Stimulated activated CD8-positive, alpha-beta memory T cell treated with anti-CD3 and anti-CD28 coated beads, Interleukin-15, amount 100 ng/mL, for 1 hour (primary cell): Measurements from ENCODE around the gene ZNF518A.

Experiments
- DNase-seq: peaks from one replicate; pipeline ENCODE4 v3.0.0-alpha.2; 2020; ENCODE audit warnings: low read depth

The ZNF518A gene, protein sequence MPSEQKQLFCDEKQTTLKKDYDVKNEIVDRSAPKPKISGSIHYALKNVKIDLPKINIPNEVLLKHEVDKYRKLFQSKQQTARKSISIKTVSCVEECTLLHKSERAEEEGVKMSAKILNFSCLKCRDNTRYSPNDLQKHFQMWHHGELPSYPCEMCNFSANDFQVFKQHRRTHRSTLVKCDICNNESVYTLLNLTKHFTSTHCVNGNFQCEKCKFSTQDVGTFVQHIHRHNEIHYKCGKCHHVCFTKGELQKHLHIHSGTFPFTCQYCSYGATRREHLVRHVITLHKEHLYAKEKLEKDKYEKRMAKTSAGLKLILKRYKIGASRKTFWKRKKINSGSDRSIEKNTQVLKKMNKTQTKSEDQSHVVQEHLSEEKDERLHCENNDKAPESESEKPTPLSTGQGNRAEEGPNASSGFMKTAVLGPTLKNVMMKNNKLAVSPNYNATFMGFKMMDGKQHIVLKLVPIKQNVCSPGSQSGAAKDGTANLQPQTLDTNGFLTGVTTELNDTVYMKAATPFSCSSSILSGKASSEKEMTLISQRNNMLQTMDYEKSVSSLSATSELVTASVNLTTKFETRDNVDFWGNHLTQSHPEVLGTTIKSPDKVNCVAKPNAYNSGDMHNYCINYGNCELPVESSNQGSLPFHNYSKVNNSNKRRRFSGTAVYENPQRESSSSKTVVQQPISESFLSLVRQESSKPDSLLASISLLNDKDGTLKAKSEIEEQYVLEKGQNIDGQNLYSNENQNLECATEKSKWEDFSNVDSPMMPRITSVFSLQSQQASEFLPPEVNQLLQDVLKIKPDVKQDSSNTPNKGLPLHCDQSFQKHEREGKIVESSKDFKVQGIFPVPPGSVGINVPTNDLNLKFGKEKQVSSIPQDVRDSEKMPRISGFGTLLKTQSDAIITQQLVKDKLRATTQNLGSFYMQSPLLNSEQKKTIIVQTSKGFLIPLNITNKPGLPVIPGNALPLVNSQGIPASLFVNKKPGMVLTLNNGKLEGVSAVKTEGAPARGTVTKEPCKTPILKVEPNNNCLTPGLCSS (N-terminal part only)

DNA sequence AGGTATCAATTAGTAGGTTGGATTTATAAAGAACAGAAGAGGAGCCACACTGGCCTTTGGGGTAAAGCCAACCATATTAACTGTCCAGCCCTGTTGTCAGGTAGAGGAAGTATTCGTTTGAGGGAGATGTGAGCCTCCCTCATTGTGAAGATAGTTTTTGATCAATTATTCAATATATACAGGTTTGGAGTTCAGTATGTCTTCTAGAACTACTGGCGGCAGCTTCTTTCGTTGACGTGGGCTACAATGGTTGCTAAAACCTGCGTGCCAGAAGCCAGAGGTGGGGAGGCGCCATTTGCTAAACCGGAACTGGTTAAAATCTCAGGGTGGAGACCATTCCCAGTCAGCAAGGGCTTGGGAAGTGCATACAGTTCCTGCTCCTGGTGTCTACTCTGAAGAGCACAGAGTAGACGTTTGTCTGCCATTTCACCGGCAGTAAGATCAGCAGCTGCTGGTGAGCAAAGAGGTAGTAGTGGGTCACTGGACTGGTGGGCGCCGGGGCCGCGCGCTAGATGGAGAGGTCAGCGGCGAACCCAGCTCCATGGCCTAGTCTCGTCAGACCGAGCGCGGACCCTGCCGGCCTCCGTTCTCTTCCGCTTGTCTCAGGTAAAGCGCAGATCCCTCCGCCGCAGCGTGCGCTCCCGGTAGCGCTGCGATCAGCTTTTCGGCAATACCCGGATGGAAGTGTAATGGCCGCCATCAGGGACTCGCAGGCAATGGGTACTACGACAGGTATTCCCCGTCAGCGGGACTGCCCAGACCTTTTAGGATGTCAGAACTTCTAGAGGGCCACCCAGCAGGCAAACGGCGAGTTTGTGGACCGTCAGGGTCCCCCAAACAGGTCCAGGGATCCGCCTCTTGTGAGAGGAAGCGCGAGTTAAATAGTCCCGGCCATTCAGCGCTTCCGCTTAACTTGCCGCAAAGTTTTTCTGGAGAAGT lies at the start of gene ZNF518A:
Gene ZNF518A, plus strand, starts transcription at position 911 of the 939 bp plus-strand sequence. CDS start 26,026 bp downstream, outside the sequence.
- DNase-seq, result peak; percentile 74

DNA sequence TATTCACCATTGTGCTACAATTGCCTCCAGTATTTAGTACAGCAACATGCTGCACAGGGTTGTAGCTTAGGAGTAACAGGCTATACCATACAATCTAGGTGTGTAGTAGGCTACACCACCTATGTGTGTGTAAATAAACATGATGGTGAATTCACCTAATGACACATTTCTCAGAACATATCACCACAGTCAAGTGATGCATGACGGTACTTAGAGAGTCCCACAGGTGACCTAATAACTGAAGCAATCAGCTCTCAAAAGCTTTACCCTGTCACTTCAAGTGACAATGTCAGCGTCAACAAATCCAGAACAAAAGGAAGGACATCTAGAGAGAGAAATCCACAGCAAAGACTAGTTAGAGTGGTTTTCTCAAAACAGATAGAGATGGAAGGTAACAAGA lies 47.9 kb upstream of the ZNF518A start:
- no peak for DNase-seq

DNA sequence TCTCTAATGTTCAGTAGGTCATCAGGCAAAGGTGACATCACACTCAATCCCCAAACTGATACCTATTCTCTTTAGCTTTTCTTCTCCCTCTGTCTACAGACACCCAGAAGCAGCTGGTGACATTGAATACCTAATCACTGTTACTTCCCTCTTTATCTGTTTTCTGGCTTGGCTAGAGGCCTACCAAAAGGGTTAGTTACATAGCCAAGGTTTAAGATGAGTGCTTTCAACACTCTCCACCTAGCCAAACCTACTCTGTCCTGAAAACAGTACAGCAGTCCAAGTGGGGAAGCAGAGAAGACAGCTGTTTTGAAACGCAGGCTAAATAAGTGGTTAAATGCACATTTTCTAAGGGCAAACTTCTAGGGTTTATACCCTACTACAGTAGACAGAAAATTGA lies 47.3 kb upstream of the ZNF518A start:
- no peak for DNase-seq

DNA sequence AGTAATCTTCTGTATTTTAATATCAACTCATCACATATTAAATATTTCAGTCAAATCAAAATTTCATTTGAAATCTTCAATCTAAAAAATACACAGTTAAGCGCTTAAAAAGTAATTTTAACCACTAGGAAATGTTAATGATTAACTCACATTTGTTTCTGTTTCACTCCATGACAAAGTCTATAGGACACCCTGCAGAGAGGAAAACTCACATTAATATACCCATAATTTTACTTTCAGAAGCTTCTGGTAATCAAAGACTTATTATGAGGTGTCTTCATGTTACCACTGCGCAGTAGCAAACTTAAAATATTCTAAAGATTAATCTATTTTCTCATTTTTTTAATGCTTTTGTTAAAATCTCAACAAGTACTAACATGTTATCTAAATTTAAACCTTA lies 41.0 kb upstream of the ZNF518A start:
- DNase-seq, result no peak

DNA sequence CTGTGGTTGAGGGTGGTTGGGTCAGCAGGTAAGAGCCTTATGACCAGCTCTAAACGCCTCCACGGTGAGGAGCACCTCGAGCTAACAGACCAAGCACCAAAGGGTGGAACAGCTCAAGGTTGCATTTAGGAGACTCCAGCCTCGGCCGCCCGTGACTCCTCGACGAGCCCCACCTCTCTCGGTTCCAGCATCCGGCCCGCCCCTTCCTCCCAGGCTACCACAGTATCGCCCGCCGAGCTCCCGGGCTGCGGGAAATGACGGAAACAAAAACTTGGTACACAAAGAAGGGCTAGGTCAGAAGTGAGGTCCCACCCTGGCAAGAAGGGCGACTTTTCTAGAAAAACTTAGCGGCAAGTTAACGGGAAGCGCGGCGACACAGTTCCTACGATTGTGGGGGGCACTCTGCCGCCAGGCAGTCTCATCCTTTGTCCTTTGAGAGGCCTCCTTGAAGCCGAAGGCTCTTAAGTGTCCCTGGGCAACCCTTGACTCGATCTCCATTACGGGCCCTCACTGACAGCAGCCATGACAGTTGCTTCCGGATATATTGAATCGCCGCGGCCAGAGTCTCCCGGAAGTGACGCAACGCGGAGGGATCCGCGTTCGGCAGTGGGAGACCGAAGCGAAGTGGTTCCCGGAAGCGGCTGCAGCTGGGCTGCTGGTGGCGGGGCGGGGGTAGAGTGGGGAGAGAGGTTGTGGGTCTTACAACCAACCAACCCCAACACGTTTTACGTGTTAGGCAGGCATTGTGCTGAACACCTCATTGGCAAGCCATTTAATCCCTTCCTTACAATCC lies 40.2 kb upstream of the ZNF518A start:
- peak; percentile 84 for DNase-seq

DNA sequence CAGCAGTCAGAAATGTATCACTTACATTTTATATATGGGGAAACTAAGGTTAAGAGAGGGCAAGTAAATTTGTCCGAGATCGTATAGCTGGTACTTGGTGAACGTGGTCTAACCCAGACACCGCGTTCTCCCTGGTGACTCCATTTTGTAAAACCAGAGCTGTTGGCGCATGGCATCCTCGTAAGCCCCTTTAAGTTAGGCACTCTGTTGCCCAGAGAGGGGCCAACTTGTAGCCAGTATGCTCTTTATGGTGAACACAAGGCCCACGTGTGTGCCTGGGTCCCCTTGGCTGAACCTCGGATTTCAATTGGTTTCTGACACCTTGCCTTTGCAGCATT lies 39.7 kb upstream of the ZNF518A start:
- DNase-seq, result no peak

DNA sequence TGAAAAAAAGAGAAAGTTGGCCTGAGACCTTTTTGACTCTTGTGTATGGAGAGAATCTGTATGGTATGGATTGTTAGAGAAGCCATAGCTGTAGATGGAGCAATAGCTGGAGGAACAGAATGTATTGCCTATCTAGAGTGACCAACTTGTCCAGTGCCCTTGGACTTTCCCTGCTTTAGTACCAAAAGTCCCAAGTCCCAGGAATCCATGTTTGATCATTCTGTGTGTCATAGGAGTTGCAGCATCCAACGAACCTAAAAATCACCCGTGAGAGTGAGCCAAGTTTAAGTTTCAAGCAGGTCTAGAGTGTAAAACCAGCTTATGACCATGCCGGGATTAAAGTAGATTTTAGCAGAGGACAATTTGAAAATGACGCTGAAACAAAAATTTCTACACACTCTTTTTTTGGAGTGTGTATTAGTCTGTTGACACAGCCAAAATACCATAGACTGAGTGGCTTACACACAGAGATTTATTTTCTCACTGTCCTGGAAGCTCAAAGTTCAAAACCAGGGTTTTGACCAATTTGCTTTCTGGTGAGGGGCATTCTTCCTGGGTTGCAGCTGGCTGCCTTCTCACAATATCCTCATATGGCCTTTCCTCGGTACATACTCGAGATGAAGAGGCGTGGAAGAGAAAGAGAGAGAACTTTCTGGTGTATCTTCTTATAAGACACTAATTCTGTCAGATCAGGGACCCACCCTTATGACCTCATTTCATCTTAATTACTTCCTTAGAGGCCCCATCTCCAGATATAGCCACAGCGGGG lies 36.9 kb upstream of the ZNF518A start:
- no peak for DNase-seq

DNA sequence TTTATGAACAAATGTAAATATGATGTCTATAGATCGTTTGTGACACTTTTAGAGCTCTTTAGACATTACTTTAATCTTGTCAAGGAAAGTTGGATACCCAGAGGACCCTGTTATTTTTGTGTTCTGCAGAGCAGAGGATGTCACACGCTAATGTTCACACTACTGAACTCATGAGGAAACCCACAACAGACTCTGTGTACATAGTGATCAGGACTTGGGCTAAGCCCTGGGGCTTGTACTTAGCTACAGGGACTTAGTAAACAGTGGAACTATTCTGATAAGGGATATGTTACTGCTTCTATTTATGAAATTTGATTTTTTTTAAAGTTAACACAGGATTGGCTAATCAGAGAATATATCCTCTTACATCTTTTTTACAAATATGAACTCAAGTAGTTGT lies 36.1 kb upstream of the ZNF518A start:
- no peak for DNase-seq

DNA sequence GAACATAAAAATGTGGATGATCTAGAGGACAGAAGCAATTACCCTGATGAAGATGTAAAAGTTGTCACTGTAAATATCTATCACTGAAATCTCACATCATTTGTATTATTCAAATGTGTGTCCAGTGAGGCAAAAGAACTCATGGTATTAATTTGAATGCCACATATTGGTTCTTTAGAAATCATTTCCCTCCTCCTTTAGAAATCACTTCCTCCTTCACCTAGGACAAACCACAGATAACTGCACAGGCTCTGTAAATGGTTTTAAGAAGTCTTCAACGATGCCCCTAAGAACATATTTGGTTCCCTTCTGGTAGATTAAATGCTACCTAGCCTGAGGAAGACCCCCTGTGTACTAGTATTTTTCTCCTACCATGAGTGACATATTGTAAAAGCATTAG lies 33.1 kb upstream of the ZNF518A start:
- no peak for DNase-seq

DNA sequence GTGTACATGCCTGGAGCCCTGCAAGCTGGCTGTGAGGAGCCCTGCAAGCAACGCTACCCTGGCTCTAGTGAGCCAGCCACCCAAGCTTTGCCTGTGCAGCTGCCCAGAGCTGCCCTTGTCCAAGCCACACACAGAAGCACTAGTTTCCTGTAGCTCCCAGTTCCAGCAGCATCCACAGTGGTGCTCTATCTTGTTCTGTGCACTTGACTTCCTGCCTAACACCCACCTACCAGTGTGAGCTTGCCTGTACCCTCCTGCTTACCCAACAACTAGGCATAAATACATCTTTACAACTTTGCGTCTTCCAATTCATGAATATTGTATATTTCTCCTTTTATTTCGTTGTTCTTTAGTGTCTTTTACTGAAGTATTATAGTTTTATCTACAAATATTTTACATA lies 32.2 kb upstream of the ZNF518A start:
- DNase-seq, result no peak

DNA sequence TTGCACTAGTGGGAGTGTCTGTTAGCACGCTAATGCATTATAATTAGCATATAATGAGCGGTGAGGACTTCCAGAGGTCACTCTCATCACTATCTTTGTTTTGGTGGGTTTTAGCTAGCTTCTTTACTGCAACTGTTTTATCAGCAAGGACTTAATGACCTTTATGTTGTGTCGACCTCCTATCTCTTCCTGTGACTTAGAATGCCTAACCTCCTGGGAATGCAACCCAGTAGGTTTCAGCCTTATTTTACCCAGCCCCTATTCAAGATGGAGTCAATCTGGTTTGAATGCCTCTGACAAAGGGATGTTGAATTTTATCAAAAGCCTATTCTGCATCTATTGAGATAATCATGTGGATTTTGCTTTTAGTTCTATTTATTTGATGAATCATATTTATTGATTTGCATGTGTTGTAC lies 22.5 kb upstream of the ZNF518A start:
- no peak for DNase-seq

DNA sequence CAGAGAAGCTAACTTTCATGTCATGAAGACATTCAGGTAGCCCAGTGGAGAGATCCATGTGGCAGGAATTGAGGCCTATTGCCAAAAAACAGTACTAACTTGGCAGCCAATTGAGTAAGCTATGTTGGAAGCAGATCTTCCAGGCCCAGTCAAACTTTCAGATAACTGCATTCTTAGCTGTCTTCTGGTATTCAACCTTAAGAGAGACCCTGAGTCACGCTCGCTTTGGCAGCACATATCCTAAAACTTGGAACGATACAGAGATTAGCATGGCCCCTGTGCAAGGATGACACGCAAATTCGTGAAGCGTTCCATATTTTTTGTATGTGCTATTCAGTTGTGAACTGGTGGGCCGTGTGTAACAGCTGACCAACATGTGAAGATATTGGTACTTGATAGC lies 17.6 kb upstream of the ZNF518A start:
- no peak for DNase-seq

DNA sequence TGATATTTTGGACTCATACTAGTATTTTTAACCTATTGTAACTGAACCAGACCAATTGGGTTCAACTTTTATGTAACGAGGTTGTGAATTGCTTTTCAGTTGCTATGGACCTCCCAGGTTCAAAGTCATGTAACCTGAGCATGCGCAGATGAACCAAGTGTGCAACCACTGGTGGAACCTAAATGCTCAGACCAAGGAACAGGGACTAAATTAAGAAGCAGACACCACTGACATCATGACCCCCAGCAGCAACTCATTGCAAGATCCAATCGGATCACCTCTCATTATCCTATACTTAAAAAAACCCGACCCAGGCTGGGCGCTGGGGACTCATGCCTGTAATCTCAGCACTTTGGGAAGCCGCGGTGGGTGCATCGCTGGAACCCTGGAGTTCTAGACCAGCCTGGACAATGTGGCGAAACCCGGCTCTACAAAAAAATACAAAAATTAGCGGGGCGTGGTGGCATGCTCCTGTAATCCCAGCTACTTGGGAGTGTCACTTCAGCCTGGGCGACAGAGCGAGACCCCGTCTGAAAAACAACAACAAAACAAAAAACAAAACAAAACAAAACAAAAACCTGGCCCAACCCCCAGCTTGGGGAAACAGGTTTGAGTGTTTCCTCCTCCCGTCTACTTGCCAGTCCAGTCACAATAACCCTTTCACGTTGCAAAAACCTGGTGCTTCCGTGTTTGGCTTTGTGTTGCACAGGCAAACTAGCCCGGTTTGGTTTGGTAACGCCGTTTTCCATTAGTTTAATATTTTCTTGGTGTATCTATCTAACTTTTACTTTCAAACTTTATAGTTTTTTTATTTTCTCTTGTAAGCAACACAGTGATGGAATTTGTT lies 11.3 kb upstream of the ZNF518A start:
- DNase-seq, result no peak

DNA sequence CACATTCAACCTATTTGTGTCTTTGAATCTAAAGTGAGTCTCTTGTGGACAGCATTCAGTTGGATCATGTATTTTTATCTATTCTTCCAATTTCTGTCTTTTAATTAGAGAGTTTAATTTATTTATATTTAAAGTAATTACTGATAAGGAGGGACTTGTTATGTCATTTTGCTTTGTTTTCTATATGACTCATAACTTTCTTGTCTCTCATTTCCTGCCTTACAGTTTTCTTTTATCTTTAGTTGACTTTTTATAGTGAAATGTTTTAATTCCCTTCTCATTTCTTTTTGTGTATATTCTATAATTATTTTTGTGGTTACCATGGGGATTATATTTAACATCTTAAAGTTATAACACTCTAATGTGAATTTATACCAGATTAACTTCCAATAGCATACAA lies 7.3 kb upstream of the ZNF518A start:
- no peak for DNase-seq

DNA sequence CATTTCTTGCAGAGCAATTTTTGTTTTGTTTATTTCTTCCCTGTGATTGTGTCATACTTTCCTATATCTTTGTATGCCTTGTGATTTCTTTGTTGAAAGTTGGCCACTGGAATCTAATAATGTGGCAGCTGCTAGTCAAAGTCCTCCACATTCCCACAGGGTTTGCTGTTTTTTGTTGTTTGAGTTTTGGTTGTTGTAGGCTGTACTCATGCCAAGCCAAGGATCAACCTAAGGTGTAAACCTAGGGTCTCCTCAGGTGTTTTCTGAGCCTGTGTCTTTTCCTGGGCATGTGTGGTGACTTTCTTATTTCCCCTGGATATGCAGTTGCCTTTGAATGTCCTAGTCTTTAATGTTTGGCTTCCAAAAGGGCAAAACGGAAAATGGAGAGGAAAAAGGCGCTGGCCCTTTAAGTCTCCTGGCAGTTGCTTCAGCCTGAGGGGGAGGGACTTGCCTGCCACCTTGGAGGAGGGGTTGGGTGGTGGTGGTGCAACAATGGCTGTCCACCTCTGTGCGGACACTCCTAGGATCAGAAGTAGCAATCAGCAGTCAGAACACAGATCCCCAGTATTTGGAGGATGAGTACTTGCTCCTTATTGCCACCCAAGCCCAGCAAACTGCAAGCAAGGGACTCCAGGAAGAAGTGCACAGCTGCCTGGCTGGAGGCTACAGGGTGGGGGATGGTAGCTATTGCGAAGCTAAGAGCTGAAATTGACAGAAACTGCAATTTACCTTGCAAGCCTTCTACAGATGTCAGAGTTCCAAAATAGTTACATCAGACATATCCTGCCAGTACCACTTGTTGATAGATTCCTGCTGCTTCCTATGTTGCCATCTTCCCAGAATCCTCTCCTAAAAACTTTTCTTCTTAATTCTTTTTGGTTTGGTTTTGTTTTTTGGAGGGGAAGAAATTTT lies 5.6 kb upstream of the ZNF518A start:
- DNase-seq, result no peak

DNA sequence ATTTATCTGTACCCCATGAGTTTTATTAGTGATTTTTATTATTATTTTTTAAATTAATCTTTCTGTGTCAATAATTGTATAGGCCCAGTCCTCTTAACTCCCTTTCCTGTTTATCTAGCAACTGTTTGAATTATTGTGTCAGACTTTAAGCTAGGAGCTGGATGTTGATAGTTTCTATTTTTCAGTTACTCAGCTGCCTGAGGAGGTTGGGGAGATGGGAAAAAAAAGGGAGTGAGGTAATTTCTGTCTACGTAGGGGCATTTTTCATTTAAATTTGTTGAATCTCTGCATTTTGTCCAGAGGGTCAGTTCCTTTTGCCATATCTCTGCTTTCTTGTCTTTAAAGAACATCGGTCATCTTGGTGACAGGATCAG lies 5.0 kb upstream of the ZNF518A start:
- DNase-seq, result no peak

DNA sequence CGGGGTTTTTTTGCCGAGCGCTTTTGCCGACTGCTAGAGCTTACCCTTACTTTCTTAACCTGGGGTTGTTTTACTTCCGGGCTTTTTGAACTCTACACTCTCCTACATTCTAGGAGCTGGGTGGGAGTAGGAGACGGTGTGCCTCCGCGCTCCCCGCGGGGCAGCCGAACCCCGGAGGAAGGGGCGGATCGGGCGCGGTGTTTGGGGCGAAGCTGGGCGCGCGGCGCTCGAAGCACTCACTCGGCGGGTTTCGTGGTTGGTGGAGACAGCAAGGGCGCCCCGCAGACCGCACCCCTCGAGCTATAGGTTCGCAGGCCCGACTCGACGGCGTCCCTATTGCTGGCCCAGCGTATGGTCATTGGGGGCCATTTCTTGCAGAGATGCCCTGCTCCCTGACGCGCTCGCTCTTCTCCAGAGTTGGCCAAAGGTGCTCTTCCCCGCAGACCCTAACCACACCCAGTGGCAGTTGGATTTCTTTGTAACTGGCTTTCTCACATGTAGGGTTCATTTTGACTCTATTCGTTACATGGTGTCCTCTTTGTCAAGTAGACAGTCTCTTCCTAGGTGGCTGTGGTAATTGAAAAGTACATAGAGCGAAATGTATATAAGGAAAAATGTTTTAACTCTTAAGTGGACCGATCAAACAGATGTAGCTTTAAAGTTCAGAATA lies 364 bp downstream of the ZNF518A start:
- no peak for DNase-seq

DNA sequence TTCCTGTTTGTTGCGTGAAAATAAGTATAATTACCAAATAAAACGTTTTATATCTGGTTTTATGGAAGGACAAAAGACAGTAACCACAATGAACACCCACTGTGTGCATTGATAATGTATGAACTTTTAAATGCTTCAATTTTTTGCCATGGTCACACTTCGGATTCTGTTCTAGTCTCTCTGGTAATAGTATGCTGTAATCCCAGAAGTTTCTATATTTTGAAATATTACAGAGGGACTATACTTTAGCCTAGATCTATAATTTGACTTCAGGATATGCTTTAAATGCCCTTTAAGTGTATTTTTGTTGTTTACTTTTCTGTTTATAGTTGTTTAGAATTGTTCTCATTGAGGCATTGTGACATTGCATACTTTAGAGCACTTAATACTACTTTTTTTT lies 1.5 kb downstream of the ZNF518A start:
- DNase-seq, result no peak
